Tibial nerve (tissue), 4 donors: ENCODE data around the gene PALS2.

Experiments
- EP300 ChIP-seq, 2 donors: sonication (generic); formaldehyde crosslinking; IDR thresholded peaks; one replicate each; pipeline ENCODE4 v1.6.1; 2017; ENCODE audit warnings: antibody characterized with exemption in 2 of 2, mild to moderate bottlenecking in 1 of 2
- POLR2A ChIP-seq, 2 donors: fragments of 450-650 bp; IDR thresholded peaks; one replicate each; pipeline ENCODE4 v1.6.1; 2017; ENCODE audit warnings: antibody characterized with exemption in 2 of 2, mild to moderate bottlenecking in 2 of 2, moderate library complexity in 2 of 2
- TF ChIP-seq, protein P1 (sequence below), 5 experiments: fragments of 200-600 bp in 3 of 5; fragments of 450-650 bp in 2 of 5; sonication (generic) in 3 of 5; IDR thresholded peaks; one replicate each; pipeline ENCODE4 v1.5.1; 2016 to 2019; ENCODE audit warnings: antibody characterized with exemption in 5 of 5, mild to moderate bottlenecking in 3 of 5, moderate library complexity in 2 of 5

DNA sequence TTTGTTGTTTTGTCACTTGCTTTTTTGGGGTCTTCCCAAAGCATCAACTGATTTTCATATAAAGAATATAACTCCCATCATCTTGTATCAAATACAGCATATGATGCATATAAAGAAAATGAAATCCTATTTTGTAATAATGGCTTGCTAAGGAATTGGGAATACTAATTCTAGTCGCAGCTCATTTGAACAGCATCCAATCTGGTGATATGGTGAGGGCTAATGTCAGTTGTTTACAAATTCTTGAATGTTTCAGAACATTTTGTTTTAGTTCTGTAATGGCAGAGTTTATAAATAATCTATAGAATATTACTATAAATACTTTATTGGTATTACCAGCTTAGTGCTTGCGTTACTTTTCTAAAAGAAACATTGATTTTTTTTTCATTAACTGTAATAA, 8.9 kb downstream of the PALS2 start:
- TF ChIP-seq, protein P1, sequence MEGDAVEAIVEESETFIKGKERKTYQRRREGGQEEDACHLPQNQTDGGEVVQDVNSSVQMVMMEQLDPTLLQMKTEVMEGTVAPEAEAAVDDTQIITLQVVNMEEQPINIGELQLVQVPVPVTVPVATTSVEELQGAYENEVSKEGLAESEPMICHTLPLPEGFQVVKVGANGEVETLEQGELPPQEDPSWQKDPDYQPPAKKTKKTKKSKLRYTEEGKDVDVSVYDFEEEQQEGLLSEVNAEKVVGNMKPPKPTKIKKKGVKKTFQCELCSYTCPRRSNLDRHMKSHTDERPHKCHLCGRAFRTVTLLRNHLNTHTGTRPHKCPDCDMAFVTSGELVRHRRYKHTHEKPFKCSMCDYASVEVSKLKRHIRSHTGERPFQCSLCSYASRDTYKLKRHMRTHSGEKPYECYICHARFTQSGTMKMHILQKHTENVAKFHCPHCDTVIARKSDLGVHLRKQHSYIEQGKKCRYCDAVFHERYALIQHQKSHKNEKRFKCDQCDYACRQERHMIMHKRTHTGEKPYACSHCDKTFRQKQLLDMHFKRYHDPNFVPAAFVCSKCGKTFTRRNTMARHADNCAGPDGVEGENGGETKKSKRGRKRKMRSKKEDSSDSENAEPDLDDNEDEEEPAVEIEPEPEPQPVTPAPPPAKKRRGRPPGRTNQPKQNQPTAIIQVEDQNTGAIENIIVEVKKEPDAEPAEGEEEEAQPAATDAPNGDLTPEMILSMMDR (IDR thresholded peaks at IDR 0.05), result no peak
- TF ChIP-seq POLR2A (IDR thresholded peaks at IDR 0.05), result no peak
- TF ChIP-seq EP300 (IDR thresholded peaks at IDR 0.05), result no peak
